GM12864 (cell line): ENCODE measurements around the gene ITGA7.

ENCODE experiments used
- DNase-seq: peaks from one replicate; pipeline ENCODE4 v3.0.0-alpha.2; 2011; ENCODE audit warnings: low read depth
- H3K4me3 ChIP-seq: 2 replicates; pipeline ENCODE4 v1.5.1; 2011; ENCODE audit warnings: mild to moderate bottlenecking, low read depth, low read length, control low read depth
- TF ChIP-seq, protein P1 (sequence below): IDR thresholded peaks from 2 replicates; pipeline ENCODE4 v1.5.1; 2011; ENCODE audit warnings: low read depth, mild to moderate bottlenecking, moderate library complexity, low read length, control low read depth, inconsistent platforms; ENCODE audit errors: missing control alignments

ITGA7 gene

GRCh38 chr12:55684761-55685370 is 22.8 kb downstream of the ITGA7 start:
- no peak overlapping the region for H3K4me3 ChIP-seq
- DNase-seq = no peak
- TF ChIP-seq, protein P1, sequence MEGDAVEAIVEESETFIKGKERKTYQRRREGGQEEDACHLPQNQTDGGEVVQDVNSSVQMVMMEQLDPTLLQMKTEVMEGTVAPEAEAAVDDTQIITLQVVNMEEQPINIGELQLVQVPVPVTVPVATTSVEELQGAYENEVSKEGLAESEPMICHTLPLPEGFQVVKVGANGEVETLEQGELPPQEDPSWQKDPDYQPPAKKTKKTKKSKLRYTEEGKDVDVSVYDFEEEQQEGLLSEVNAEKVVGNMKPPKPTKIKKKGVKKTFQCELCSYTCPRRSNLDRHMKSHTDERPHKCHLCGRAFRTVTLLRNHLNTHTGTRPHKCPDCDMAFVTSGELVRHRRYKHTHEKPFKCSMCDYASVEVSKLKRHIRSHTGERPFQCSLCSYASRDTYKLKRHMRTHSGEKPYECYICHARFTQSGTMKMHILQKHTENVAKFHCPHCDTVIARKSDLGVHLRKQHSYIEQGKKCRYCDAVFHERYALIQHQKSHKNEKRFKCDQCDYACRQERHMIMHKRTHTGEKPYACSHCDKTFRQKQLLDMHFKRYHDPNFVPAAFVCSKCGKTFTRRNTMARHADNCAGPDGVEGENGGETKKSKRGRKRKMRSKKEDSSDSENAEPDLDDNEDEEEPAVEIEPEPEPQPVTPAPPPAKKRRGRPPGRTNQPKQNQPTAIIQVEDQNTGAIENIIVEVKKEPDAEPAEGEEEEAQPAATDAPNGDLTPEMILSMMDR = no peak

- TF ChIP-seq, protein P1 = no peak
- DNase-seq = no peak
- H3K4me3 ChIP-seq = no peak overlapping the region
These were observed 24.0 kb downstream of the ITGA7 start for GRCh38 chr12:55683676-55684075.

- no peak for DNase-seq
- TF ChIP-seq, protein P1 = no peak
- no peak overlapping the region for H3K4me3 ChIP-seq
These were observed 25.5 kb downstream of the ITGA7 start for GRCh38 chr12:55682087-55682796.

GRCh38 chr12:55681142-55682077 is 26.3 kb downstream of the ITGA7 start:
- no peak for DNase-seq
- no peak overlapping the region for H3K4me3 ChIP-seq
- TF ChIP-seq, protein P1 = no peak

DNA sequence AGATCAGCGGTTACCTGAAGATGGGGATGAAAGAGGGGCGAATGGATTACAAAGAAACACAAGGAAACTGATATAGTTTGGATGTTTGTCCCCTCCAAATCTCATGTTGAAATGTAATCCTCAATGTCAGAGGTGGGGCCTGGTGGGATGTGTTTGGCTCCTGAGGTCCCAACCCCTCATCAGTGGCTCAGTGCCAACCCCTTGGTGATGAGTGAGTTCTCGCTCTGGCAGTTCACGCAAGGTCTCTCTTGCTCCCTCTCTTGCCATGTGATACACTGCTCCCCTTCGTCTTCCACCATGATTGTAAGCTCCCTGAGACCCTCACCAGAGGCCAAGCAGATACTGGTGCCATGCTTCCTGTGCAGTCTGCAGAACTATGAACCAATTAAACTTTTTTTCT is 28.0 kb downstream of the ITGA7 start:
- no peak for DNase-seq
- TF ChIP-seq, protein P1 = no peak
- no peak overlapping the region for H3K4me3 ChIP-seq

DNA sequence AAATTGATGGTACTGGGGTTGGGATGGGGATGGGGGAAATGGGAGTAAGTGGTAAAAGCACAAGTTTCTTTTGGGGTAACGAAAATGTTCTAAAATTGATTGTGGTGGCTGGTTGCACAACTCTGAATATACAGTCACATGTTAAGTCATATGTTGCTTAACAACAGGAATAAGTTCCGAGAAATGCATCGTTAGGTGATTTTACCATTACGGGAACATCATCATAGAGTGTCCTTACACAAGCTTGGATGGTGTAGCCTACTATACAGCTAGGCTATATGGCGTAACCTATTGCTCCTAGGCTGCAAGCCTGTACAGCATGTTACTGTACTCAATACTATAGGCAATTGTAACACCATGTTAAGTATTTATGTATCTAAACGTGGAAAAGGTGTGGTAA is 31.0 kb downstream of the ITGA7 start:
- DNase-seq = no peak
- no peak overlapping the region for H3K4me3 ChIP-seq
- TF ChIP-seq, protein P1 = no peak
